GM18858 (cell line): Measurements from ENCODE around the gene RSPH1.
A peak's percentile ranks its signal among the peaks of the same experiment; 100 is the strongest.

ENCODE experiments used
- ATAC-seq: cut with Tn5 transposase; IDR thresholded peaks from one replicate; pipeline ENCODE4 v1.9.1; 2021; ENCODE audit not compliant: unreplicated experiment

RSPH1 gene

DNA sequence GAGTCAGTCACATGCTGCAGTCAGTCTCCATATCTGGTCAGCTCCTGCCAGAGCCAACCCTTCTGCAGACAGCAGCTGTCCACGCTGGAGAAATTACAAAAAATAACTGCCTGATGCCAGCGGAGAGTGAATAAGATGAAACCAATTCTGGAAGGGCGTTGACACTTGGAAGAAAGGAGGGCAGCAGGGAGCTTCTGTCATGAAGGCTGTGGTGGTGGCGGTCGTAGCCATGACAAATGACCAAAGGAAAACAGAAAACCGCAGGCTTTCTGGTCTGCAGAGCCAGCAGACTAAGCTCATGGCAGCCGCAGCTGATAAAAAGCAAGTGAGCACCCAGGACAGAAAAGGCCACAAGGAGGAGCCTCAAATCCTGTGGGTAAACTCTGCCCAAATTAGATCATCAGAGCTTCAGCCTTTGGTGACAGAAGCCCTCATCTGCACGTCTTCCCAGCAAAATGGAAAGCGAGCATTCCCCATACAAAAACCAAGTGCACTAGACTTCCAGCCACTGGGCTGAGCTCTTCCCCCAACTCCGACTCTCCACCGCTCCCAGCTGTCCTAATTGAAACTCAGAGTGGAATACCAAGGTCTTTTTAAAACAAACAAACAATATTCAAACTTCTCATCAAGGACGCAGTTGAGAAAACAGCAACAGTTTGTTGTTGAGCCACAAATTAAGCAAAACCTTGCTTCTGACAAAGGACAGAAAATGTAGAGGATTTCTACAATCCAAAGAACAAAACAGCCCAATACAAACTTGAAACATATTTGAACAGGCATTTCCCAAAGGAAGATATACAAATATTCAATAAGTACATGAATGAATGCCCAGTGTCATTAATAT, 28.7 kb downstream of the RSPH1 start:
- ATAC-seq = no peak

DNA sequence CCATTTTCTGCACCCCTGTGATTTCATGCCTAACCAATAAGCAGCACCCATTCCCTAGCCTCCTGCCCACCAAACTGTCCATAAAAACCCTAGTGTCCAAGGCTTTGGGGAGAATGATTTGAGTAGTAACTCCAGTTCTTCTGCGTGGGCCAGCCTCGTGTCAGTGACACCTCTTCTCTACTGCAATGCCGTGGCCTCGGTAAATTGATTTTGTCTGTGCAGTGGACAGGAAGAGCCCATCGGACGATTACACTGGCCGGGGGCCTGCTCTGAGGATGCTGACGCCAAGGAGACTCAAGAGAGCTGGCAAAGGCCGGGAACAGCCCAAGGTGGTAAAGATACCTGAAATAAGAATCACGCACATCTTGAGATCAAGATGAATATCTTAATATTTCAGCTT, 29.3 kb downstream of the RSPH1 start:
- ATAC-seq = no peak

DNA sequence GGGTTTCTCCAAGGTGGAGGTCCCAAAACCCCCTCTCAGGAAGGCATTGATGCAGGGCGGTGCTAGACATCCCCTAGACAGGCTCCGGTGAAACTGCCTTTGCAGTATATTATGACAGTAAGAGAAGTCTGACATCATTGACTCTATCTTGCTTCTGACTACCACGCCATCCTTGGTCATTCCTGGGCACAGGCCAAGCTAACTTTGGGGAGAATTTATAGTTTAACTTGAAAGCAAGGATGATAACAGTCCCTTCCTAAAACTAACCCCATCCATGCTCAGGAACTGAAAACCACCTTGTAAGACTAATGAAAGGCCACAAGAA, 30.3 kb downstream of the RSPH1 start:
- ATAC-seq = no peak

GRCh38 chr21:42465008-42465802, 30.8 kb downstream of the RSPH1 start:
- no peak for ATAC-seq

DNA sequence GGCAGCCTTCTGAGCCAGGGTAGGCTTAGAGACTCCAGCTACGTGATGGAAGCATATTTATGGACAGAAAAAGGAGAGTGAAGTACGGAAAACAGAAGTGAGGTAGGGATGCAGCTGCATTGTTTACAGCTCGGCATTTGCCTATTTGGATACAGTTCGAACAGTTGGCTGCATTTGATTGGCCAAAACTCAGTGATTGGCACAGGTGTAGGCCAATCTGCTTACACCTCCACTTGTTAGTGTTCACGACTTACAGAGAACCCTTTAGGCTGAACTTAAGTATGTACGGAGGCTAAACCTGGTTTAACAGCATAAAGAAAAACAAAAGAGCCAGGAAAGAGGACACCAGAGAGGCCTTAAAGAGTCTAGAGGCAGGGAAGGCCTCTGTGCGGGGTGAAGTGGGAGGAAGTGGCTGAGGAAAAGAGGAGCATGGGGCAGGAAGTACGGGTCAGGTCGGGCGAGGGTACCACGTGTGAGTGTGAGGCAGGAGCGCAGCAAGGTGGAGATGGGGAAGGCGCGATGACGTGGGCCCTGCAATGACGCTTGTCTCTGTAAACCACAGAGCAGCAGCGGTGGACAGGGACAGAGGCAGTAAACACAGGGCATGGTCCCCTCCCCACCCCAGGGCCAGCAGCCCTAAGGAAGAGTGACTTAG, 32.0 kb downstream of the RSPH1 start:
- no peak for ATAC-seq

DNA sequence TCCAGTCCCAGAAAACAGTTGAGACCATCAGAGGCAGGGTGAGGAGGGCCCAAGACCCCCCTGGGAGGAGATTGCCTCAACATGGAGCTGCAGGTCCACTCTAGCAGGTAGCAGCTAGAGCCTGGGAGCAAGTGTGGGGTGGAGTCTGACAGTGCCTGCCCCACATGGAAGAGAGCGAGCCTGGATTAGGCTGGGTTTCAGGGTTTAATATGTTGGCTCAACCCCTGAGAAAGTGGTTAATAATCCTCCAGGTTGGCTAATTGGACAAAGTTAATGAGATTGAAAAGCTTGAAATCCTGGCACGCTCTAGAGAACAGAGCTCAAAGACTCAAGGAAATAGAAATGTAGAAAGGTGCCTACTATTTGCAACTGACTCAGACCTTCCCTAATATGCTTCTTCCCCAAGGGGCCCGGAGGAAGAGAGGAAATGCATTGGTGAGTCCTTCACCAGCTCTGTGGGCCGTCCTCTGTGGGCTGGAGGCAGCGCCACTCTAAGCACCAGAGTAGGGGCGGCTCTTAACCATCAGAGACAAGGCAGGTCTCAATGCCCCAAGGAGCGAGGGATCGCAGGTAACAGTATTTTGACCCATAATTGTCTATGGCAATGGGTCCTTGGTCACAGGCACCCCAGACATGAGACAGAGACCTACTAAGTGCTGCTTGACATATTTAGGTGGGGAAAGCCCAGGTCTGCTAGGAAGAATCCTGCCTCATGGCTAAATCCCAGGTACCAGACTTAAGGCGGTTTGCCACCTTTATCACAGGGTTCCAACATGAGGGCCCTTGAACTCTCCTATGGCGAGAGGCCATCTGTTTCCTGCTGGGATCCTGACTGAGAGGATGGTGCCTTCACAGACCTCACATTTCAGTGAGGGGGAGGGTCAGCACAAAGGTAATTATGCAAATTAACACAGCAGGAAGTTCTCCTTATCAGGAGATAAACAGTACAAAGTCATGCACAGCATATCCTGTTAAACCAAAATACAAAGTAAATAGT, 33.8 kb downstream of the RSPH1 start:
- ATAC-seq = no peak

GRCh38 chr21:42461185-42461520, 34.9 kb downstream of the RSPH1 start:
- no peak for ATAC-seq

DNA sequence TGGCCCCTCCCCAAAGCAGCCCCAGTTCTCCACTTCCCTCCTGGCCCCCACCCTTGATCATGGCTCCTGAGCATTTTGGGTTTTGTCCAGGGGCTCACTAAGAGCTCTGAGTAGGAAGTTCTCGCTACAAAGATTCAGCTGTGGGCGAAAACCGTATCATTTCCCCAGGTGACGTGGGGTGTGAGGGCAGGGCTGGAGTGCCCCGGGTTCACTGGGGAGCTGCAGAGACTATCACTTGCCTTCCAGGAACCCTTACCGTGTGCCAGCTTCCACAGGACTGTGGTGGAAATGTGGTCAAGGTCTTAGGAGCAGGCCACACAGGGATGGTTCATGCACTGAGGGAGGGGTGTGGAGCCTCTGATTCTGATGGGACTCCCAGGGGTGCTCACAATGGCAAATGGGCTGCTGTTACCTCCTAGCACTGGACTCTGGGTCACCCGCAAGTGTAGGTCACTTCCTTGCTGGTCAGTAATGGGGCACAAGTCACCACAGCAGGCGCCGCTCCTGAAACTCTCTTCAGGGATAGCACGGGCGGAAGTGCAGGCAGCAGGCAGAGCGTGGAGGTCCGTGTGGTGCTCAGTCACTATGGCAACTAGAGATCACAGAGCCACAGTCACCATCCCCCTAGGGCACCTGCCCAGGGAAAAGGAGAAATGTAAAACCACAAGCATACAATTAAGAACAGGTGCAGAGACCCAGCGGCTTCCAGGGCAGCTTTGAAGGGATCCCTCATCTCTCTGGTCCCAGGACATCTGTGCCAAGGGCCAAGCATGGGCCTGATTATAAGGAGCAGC, 35.4 kb downstream of the RSPH1 start:
- peak; percentile 47 for ATAC-seq

DNA sequence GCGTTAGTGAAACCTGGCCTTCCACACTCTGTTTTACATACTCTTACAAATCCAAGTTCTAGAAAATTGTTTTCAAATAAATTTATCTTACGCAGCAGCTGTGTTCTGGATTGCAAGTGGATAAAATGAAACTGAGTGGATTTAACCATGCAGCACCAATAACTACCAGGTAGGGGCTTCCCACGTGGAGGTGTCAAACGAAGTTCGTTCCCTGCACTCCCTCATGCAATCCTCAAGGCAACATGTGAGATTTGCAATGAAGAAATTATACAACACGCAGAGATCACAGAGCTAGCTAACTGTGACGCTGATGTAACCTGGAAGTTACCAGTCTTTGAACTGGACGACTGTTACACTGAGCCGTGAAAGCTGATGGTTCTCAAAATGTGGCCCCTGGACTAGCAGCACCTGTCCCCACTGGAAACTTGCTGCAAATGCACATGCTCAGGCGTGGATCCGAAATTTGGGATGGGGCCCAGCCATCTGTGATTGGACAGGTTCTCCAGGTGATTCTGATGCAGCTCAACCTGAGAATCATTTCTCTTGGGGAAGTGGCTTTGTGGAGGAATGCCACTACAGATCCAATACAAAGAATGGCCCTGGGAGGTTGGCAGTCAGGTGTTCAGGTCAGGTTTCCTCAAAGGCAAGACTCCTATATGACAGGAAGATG, 36.3 kb downstream of the RSPH1 start:
- ATAC-seq = no peak

GRCh38 chr21:42459082-42459460, 37.0 kb downstream of the RSPH1 start:
- ATAC-seq = no peak

DNA sequence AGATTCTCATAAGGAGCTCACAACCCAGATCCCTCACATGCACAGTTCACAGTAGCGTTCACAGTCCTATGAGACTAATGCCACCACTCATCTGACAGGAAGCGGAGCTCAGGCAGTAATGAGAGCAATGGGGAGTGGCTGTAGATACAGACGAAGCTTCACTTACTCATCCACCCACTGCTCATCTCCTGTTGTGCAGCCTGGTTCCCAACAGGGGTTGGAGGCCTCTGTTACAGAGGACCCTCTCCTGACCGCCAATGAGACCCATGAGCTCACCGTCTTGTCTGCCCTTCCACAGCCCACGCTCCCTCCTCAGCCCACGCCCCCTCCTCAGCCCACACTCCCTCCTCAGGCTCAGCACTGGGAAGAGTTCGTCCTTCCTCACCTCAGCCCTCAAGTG, 39.6 kb downstream of the RSPH1 start:
- no peak for ATAC-seq

DNA sequence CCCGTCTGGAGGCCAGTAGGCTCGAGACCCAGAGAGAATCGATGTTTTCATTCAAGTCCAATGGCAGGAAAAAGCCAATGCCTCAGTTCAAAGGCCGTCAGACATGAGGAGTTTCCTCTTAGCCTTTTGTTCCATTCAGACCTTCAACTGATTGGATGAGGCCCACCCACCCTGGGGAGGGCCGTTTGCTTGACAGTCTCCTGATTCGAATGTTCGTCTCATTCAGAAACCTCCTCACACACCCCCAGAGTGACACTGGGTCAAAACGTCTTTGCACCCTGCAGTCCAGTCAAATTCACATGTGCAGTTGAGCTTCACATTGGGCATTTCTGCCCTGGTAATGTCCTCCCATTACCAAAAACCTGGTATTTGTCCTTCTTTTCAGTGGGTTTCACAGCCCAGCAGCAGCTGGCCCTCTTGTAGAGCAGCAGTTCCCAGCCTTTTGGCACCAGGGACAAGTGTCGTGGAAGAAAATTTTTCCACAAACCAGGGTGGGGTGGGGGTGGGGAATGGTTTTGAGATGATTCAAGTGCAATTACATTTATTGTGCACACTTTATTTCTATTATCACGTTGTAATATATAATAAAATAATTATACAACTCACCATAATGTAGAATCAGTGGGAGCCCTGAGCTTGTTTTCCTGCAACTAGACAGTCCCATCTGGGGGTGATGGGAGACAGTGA, 40.1 kb downstream of the RSPH1 start:
- no peak for ATAC-seq

- no peak for ATAC-seq
Observed at GRCh38 chr21:42455196-42455595, 40.8 kb downstream of the RSPH1 start.

DNA sequence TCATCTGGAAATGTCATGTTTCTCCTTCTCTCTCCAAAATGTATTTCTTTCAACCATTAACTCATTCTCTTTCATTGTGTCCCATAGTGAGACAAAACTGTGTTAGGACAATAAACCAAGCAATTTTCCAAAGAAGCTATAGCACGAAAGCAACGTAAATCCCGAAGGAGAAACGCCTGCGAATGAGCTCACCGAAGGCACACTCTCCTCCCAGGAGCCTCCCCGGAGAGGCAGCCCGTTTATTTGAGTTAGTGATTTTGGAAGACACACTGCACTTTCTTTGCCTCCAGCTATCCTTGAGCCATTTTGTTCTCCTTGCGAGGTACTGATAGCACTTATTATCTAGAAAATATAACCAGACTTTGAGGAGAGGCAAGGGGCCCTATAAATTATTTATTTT, 41.2 kb downstream of the RSPH1 start:
- no peak for ATAC-seq

- ATAC-seq = no peak
Observed at GRCh38 chr21:42453986-42454570, 41.9 kb downstream of the RSPH1 start.

DNA sequence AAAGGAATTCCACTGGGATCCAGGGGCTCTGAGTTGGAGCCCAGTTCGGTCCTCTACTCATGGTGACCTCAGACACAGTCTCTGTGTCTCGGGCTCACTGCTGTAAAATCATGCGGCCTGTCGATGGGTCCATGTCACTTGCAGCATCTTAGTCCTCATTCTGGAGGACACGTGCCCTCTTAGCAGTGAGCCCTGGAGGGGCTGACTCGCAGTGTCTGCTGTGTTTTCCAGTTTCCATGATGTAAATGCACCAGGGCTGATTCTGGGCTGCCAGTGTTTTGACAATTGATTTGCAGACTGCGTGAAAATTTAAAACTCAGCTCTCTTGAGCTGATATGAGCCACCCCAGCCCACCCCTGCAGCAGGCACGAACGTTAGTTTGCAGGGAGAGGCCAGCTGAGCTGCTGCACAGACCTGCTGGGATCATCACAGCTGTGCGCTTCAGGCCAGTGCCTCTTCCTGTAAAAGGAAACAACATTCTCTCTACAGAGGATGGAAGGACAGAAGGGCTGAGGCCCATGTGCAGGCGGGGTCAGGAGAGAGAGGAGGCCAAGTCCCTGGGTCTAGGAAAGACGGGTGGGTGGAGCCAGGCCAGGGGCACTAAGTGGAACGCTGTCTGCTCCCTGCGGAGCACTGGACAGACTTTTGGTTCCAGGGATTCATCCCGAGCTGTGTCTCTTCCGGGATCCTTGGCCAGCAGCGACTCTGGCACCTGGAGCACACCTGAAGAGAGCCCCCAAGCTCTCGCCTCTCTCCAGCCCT, 42.6 kb downstream of the RSPH1 start:
- no peak for ATAC-seq

DNA sequence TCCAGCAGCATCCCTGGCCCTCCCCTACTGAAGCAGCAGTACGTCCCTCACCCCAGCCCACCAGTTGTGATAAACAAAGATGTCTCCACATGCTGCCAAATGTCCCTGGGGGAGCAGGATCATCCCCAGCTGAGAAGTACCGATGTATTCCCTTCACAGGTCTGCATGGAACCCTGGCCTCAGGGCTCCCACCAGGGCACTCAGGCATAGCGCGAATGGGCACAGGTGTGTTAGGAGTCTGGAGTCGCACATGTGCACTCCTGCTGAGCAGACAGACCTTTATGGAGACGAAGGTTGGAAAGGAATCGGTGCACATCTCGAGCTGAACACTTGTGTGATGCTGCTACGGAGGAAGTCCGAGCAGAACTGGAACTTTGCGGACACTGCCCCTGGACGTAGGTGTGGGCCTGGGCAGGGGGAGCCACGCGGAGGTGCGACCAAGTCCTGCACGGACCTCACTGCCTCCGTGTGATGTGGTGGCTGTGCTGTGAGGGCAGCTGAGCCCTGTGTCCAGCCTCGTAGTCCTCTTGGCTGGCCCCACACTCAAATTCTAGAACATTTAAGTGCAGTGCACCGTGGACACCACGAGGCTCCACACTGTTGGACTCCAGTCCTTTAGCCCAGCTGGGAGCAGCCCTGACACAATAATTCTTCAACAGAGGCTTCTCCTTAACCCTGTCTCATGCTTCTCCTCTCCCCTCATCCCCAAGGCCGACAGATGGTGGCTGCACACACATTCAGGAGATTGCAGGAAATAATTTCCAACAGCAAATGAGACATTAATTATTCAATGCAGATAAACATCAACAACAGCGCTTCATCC, 43.4 kb downstream of the RSPH1 start:
- ATAC-seq = no peak
